GM23248 (cell line): ENCODE results near the gene PHF21A.

Source experiments
- EZH2 ChIP-seq: fragments of 200-600 bp; sonication (generic); IDR thresholded peaks from 2 replicates; pipeline ENCODE4 v1.6.1; 2018; ENCODE audit warnings: antibody characterized with exemption, mild to moderate bottlenecking; ENCODE audit not compliant: insufficient read depth, poor library complexity, severe bottlenecking
- EZH2phosphoT487 ChIP-seq: fragments of 200-600 bp; sonication (generic); IDR thresholded peaks from 2 replicates; pipeline ENCODE4 v1.6.1; 2018; ENCODE audit warnings: antibody characterized with exemption, moderate library complexity, mild to moderate bottlenecking, low read depth; ENCODE audit not compliant: insufficient read depth

- TF ChIP-seq EZH2phosphoT487 (no peak), EZH2 (no peak)
Measured at GRCh38 chr11:46036009-46036408, 85.2 kb downstream of the PHF21A start.
